Measurements from ENCODE around the gene SMYD3.
"Not testable (repeated sequence)": the region's sequence is repeated elsewhere in the genome, so short reads cannot be mapped to it uniquely, and the experiment has no call there.

Gene SMYD3

GRCh38 chr1:246078126-246078887 is 428.8 kb downstream of the SMYD3 start:
- DNase-seq (ENCODE audit: low read depth in 3 of 3, low spot score in 1 of 3), result no peak

GRCh38 chr1:246077476-246077875 is 429.6 kb downstream of the SMYD3 start:
- DNase-seq (ENCODE audit: low read depth in 3 of 3, low spot score in 1 of 3), result no peak

- DNase-seq (ENCODE audit: low read depth in 3 of 3, low spot score in 1 of 3), result no peak
These were observed 432.7 kb downstream of the SMYD3 start for GRCh38 chr1:246074421-246074820.

- DNase-seq (ENCODE audit: low read depth in 3 of 3, low spot score in 1 of 3), result no peak
These were observed 434.6 kb downstream of the SMYD3 start for GRCh38 chr1:246072456-246072955.

GRCh38 chr1:246071981-246072380 is 435.1 kb downstream of the SMYD3 start:
- DNase-seq (ENCODE audit: low read depth in 3 of 3, low spot score in 1 of 3), result not testable (repeated sequence)

- DNase-seq (ENCODE audit: low read depth in 3 of 3, low spot score in 1 of 3), result not testable (repeated sequence)
These were observed 435.5 kb downstream of the SMYD3 start for GRCh38 chr1:246071561-246071960.

- DNase-seq (ENCODE audit: low read depth in 3 of 3, low spot score in 1 of 3), result no peak
These were observed 437.5 kb downstream of the SMYD3 start for GRCh38 chr1:246069581-246069980.

GRCh38 chr1:246068619-246069509 is 438.2 kb downstream of the SMYD3 start:
- DNase-seq (ENCODE audit: low read depth in 3 of 3, low spot score in 1 of 3), result no peak

GRCh38 chr1:246068217-246068512 is 438.9 kb downstream of the SMYD3 start:
- no peak for DNase-seq (ENCODE audit: low read depth in 3 of 3, low spot score in 1 of 3)

- DNase-seq (ENCODE audit: low read depth in 3 of 3, low spot score in 1 of 3), result no peak
These were observed 439.5 kb downstream of the SMYD3 start for GRCh38 chr1:246067432-246068216.

GRCh38 chr1:246066573-246066972 is 440.5 kb downstream of the SMYD3 start:
- DNase-seq (ENCODE audit: low read depth in 3 of 3, low spot score in 1 of 3), result no peak

GRCh38 chr1:246065592-246065991 is 441.5 kb downstream of the SMYD3 start:
- DNase-seq (ENCODE audit: low read depth in 3 of 3, low spot score in 1 of 3), result no peak

GRCh38 chr1:246064891-246065290 is 442.2 kb downstream of the SMYD3 start:
- no peak for DNase-seq (ENCODE audit: low read depth in 3 of 3, low spot score in 1 of 3)

- DNase-seq (ENCODE audit: low read depth in 3 of 3, low spot score in 1 of 3), result no peak
These were observed 444.0 kb downstream of the SMYD3 start for GRCh38 chr1:246063013-246063616.

- no peak for DNase-seq (ENCODE audit: low read depth in 3 of 3, low spot score in 1 of 3)
These were observed 448.6 kb downstream of the SMYD3 start for GRCh38 chr1:246058466-246058865.

- no peak for DNase-seq (ENCODE audit: low read depth in 3 of 3, low spot score in 1 of 3)
These were observed 454.5 kb downstream of the SMYD3 start for GRCh38 chr1:246052603-246053002.

GRCh38 chr1:246051909-246052518 is 455.1 kb downstream of the SMYD3 start:
- no peak for DNase-seq (ENCODE audit: low read depth in 3 of 3, low spot score in 1 of 3)

GRCh38 chr1:246048693-246049092 is 458.4 kb downstream of the SMYD3 start:
- no peak for DNase-seq (ENCODE audit: low read depth in 3 of 3, low spot score in 1 of 3)

GRCh38 chr1:246043556-246043955 is 463.5 kb downstream of the SMYD3 start:
- no peak for DNase-seq (ENCODE audit: low read depth in 3 of 3, low spot score in 1 of 3)

- no peak for DNase-seq (ENCODE audit: low read depth in 3 of 3, low spot score in 1 of 3)
These were observed 465.7 kb downstream of the SMYD3 start for GRCh38 chr1:246041360-246041759.

Measured in stimulated activated CD4-positive, alpha-beta T cell treated with anti-CD3 and anti-CD28 coated beads, TNF-alpha, amount 100 ng/mL, for 1 hour (primary cell).